Progenitor cell of endocrine pancreas (in vitro differentiated cells): ENCODE measurements around the gene RRP1B. TPM values are rescaled to one million over a fixed set of nuclear protein-coding genes. Genes with fewer than 3 reads are reported as not detected.

ENCODE experiments used
- DNase-seq: peaks from one replicate; pipeline ENCODE4 v3.0.0; 2021; ENCODE audit warnings: low spot score; ENCODE audit not compliant: unreplicated experiment
- H3K27ac Mint-ChIP-seq: 2 replicates; pipeline ENCODE4 v1.8.0; 2021; ENCODE audit warnings: mild to moderate bottlenecking, moderate library complexity, mixed read lengths
- H3K27me3 Mint-ChIP-seq: 2 replicates; pipeline ENCODE4 v1.8.0; 2021; ENCODE audit warnings: mixed read lengths
- H3K36me3 Mint-ChIP-seq: 2 replicates; pipeline ENCODE4 v1.8.0; 2022; ENCODE audit warnings: mixed read lengths; ENCODE audit not compliant: insufficient read depth
- H3K4me1 Mint-ChIP-seq: 2 replicates; pipeline ENCODE4 v1.8.0; 2021; ENCODE audit warnings: low read depth, mixed read lengths
- H3K4me3 Mint-ChIP-seq: 2 replicates; pipeline ENCODE4 v1.8.0; 2021; ENCODE audit warnings: low read depth, mild to moderate bottlenecking, moderate library complexity, mixed read lengths
- H3K9me3 Mint-ChIP-seq: 2 replicates; pipeline ENCODE4 v1.8.0; 2021; ENCODE audit warnings: low read depth, mixed read lengths
- CTCF ChIP-seq: fragments of 200-600 bp; sonication (generic); IDR thresholded peaks from one replicate; pipeline ENCODE4 v1.5.0; 2021; ENCODE audit warnings: antibody characterized with exemption, mild to moderate bottlenecking; ENCODE audit not compliant: unreplicated experiment
- microRNA-seq: library from miRNA; unstranded; fragments of <30 nt; microRNA quantifications from one replicate; pipeline ENCODE4 v1.1.0, GENCODE V29; 2020; ENCODE audit warnings: borderline number of aligned reads; ENCODE audit not compliant: unreplicated experiment
- total RNA-seq: library from RNA; stranded (reverse); gene quantifications from 2 replicates; pipeline ENCODE4 v1.2.1, GENCODE V29; 2021

RRP1B gene
- total RNA-seq, 1 donor from 2014 or later, result 38.0 TPM

- H3K4me1 Mint-ChIP-seq, result peaks cover 8% of the 10 kb centered on the region
- H3K36me3 Mint-ChIP-seq, result peaks cover 3% of the 10 kb centered on the region
- peak overlapping the region; percentile 96 for H3K27ac Mint-ChIP-seq
- H3K27me3 Mint-ChIP-seq, result no peaks in the 10 kb centered on the region
- peak overlapping the region; percentile 63 for H3K4me3 Mint-ChIP-seq
- TF ChIP-seq CTCF, result no peak
- H3K9me3 Mint-ChIP-seq, result no peaks in the 10 kb centered on the region
- DNase-seq, result peak; percentile 31
Measured at GRCh38 chr21:43740497-43741156, 81.3 kb downstream of the RRP1B start.

- peak overlapping the region; percentile 45 for H3K4me3 Mint-ChIP-seq
- H3K27ac Mint-ChIP-seq, result peak overlapping the region; percentile 29
- TF ChIP-seq CTCF, result no peak
- H3K27me3 Mint-ChIP-seq, result no peaks in the 10 kb centered on the region
- DNase-seq, result no peak
- peaks cover 8% of the 10 kb centered on the region for H3K4me1 Mint-ChIP-seq
- H3K9me3 Mint-ChIP-seq, result no peaks in the 10 kb centered on the region
- peaks cover 3% of the 10 kb centered on the region for H3K36me3 Mint-ChIP-seq
Measured at GRCh38 chr21:43741423-43742096, 82.2 kb downstream of the RRP1B start.

GRCh38 chr21:43743947-43744346 lies 84.6 kb downstream of the RRP1B start:
- no peak for TF ChIP-seq CTCF
- H3K27me3 Mint-ChIP-seq, result no peaks in the 10 kb centered on the region
- no peak overlapping the region for H3K4me3 Mint-ChIP-seq
- DNase-seq, result no peak
- peaks cover 5% of the 10 kb centered on the region for H3K4me1 Mint-ChIP-seq
- H3K9me3 Mint-ChIP-seq, result no peaks in the 10 kb centered on the region
- peak overlapping the region; percentile 4 for H3K27ac Mint-ChIP-seq
- H3K36me3 Mint-ChIP-seq, result peaks cover 3% of the 10 kb centered on the region

- Mint-ChIP-seq H3K36me3 (peaks cover 3% of the 10 kb centered on the region), H3K27me3 (no peaks in the 10 kb centered on the region), H3K4me1 (peaks cover 5% of the 10 kb centered on the region), H3K27ac (no peak overlapping the region), H3K4me3 (no peak overlapping the region), H3K9me3 (no peaks in the 10 kb centered on the region)
- no peak for DNase-seq
- no peak for TF ChIP-seq CTCF
Measured at GRCh38 chr21:43744725-43745124, 85.4 kb downstream of the RRP1B start.

Small RNA genes lying within 50 kb of the gene (microRNA-seq; reads per million reads assigned to microRNA genes)
- not detected for gene MIR6070

Other genes starting within 250 kb of the RRP1B start
- gene SIK1, start 232.4 kb upstream of the RRP1B start, total RNA-seq, result 8.1 and 8.8 TPM in 2 replicates
- gene HSF2BP, start 72 bp upstream of the RRP1B start, total RNA-seq, result 2.0 and 2.2 TPM in 2 replicates
- 56.1 and 57.6 TPM in 2 replicates for gene PDXK, start 59.6 kb downstream of the RRP1B start, total RNA-seq
- gene CSTB, start 116.7 kb downstream of the RRP1B start, total RNA-seq, result 42.0 and 42.6 TPM in 2 replicates
- 30.9 and 32.6 TPM in 2 replicates for gene RRP1, start 130.0 kb downstream of the RRP1B start, total RNA-seq
- 50.5 and 55.2 TPM in 2 replicates for gene AGPAT3, start 205.7 kb downstream of the RRP1B start, total RNA-seq